ENCODE results near the gene NMRAL1. TPM values are rescaled to one million over a fixed set of nuclear protein-coding genes. Genes with fewer than 3 reads are reported as not detected.
A peak's percentile ranks its signal among the peaks of the same experiment; 100 is the strongest.

NMRAL1 gene
- polyA plus RNA-seq, 1 of the 3 experiments (the other 2 are of a cell fraction) = 99.9 TPM

DNA sequence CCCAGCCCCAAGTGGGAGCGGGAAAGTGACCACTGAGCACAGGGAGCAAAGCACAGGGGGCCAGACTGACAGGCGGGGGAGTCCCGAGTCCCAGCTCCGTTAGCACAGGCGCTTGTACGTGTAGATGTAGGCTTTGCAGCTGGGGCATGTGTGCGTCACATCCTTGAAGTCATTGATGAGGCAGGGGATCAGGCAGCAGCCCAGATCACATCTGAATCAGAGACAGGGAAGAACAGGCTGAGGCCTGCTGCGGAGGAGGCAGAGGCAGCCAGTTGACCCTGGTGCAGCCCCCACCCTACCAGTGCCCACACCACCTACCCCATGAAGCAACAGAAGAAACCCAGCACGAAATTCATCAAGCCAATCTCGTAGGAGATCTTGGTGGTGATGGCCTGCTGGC is 38.0 kb upstream of the NMRAL1 start (continued):
- TF ChIP-seq, protein P1, sequence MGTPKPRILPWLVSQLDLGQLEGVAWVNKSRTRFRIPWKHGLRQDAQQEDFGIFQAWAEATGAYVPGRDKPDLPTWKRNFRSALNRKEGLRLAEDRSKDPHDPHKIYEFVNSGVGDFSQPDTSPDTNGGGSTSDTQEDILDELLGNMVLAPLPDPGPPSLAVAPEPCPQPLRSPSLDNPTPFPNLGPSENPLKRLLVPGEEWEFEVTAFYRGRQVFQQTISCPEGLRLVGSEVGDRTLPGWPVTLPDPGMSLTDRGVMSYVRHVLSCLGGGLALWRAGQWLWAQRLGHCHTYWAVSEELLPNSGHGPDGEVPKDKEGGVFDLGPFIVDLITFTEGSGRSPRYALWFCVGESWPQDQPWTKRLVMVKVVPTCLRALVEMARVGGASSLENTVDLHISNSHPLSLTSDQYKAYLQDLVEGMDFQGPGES (IDR thresholded peaks at IDR 0.05; ENCODE audit: low read depth, low read length) = no peak
- no peak for TF ChIP-seq MXI1 (IDR thresholded peaks at IDR 0.05; ENCODE audit: low read depth, low read length)
- TF ChIP-seq SMC3 (IDR thresholded peaks at IDR 0.05; ENCODE audit: low read depth, low read length) = no peak

DNA sequence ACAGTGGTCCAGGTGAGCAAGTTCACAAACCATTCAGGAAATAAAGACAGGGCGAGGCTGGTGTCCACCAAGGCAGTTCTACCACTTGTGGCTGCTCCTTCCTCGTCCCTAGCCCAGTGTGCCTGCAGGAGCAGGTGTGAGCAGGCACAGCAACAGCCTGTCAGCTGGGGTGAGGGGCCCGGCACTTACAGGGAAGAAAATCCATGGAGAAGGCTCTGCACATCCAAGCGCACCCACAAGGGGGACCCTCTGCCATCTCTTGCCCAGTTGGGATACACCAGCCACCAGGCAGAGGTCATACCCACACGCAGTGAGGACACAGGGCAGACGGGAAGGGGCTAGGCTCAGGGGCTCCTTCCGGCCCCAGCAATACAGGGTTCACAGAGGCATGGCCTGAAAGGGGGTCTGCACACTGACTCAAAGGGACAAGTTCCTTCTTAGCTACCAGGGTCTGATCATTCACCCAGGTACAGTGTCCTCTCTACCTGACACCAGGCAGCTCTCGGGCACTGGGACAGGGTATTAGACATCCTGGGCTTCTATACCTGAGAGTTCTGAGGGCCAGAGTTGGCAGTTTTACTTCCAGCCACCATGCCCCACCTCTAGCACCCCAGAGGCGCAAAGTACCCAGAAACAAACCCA is 37.1 kb upstream of the NMRAL1 start:
- Histone ChIP-seq H3K4me1 (ENCODE audit: control insufficient read depth in 1 of 2, insufficient read depth in 2 of 2, low read depth in 1 of 2, low read length in 1 of 2) (no peaks in the 10 kb centered on the region; a peak in 1 of 4 replicates), H3K36me3 (replicated peaks in 1 of 2; ENCODE audit: control insufficient read depth in 1 of 2, insufficient read depth in 2 of 2, low read length in 1 of 2) (peaks cover 6 to 59% of the 10 kb centered on the region in 2 experiments), H3K4me3 (ENCODE audit: low read depth in 2 of 2, low read length in 1 of 2) (no peak overlapping the region), H3K9ac (no peak overlapping the region), H3F3A (replicated peaks; ENCODE audit: insufficient read depth) (peaks cover 4% of the 10 kb centered on the region), H3K27me3 (ENCODE audit: insufficient read depth) (no peaks in the 10 kb centered on the region), H3K79me2 (ENCODE audit: insufficient read depth) (peaks cover 6% of the 10 kb centered on the region; the same call in 1 of the 2 replicates), H3K4me2 (no peak overlapping the region), H2AFZ (ENCODE audit: low read depth) (no peak overlapping the region), H3K27ac (ENCODE audit: low read depth in 2 of 2, low read length in 1 of 2) (no peak overlapping the region), H3K9me2 (no peaks in the 10 kb centered on the region), H3K9me3 (no peaks in the 10 kb centered on the region), H4K20me1 (ENCODE audit: insufficient read depth) (no peaks in the 10 kb centered on the region)
- DNase-seq = peak; percentile 77
- 83% methylated on average over 5 of the region's 9 CpGs for WGBS (ENCODE audit: low lambda C conversion rate)
- TF ChIP-seq EZH2phosphoT487 (IDR thresholded peaks at IDR 0.05; ENCODE audit: borderline replicate concordance, low read depth) (no peak), SIN3A (IDR thresholded peaks at IDR 0.05; ENCODE audit: borderline replicate concordance, low read depth, low read length) (no peak), FOXJ3 (CRISPR knock-in tag; IDR thresholded peaks at IDR 0.05) (no peak), SMC3 (IDR thresholded peaks at IDR 0.05; ENCODE audit: low read depth, low read length) (peak; percentile 51; the same call in 1 of the 2 replicates), TEAD4 (IDR thresholded peaks at IDR 0.05; ENCODE audit: borderline replicate concordance, insufficient read depth) (no peak), RXRA (IDR thresholded peaks at IDR 0.05; ENCODE audit: borderline replicate concordance, low read depth) (no peak), JUND (IDR thresholded peaks at IDR 0.05) (no peak), TCF12 (IDR thresholded peaks at IDR 0.05) (no peak), CHD2 (IDR thresholded peaks at IDR 0.05; ENCODE audit: low read length, partially characterized antibody) (no peak), YY1 (IDR thresholded peaks at IDR 0.05; ENCODE audit: low read depth) (no peak), RAD21 (IDR thresholded peaks at IDR 0.05; ENCODE audit: low read length) (peak; percentile 65), MEF2A (IDR thresholded peaks at IDR 0.05; ENCODE audit: borderline replicate concordance, low read depth) (no peak), MXI1 (IDR thresholded peaks at IDR 0.05; ENCODE audit: low read depth, low read length) (no peak), ELF1 (IDR thresholded peaks at IDR 0.05) (no peak)
- TF ChIP-seq, protein P2, sequence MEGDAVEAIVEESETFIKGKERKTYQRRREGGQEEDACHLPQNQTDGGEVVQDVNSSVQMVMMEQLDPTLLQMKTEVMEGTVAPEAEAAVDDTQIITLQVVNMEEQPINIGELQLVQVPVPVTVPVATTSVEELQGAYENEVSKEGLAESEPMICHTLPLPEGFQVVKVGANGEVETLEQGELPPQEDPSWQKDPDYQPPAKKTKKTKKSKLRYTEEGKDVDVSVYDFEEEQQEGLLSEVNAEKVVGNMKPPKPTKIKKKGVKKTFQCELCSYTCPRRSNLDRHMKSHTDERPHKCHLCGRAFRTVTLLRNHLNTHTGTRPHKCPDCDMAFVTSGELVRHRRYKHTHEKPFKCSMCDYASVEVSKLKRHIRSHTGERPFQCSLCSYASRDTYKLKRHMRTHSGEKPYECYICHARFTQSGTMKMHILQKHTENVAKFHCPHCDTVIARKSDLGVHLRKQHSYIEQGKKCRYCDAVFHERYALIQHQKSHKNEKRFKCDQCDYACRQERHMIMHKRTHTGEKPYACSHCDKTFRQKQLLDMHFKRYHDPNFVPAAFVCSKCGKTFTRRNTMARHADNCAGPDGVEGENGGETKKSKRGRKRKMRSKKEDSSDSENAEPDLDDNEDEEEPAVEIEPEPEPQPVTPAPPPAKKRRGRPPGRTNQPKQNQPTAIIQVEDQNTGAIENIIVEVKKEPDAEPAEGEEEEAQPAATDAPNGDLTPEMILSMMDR (IDR thresholded peaks at IDR 0.05) = peak; percentile 56
- ChIA-PET POLR2A (no interaction called here), CTCF (interaction anchor here (0.9 to 11.4 kb wide), 10 partner anchors 11 to 444 kb away, joined by 3 to 182 read pairs (median 4); partner anchors contain the start of gene CDIP1)
